DMS 273 treated with DMSO at 0.1 percent for 48 hours (cell line): Measurements from ENCODE around the gene AXIN2.

Experiments
- DNase-seq: peaks from one replicate; lab custom pipeline; 2025; lab: John Stamatoyannopoulos, UW

AXIN2 gene, protein sequence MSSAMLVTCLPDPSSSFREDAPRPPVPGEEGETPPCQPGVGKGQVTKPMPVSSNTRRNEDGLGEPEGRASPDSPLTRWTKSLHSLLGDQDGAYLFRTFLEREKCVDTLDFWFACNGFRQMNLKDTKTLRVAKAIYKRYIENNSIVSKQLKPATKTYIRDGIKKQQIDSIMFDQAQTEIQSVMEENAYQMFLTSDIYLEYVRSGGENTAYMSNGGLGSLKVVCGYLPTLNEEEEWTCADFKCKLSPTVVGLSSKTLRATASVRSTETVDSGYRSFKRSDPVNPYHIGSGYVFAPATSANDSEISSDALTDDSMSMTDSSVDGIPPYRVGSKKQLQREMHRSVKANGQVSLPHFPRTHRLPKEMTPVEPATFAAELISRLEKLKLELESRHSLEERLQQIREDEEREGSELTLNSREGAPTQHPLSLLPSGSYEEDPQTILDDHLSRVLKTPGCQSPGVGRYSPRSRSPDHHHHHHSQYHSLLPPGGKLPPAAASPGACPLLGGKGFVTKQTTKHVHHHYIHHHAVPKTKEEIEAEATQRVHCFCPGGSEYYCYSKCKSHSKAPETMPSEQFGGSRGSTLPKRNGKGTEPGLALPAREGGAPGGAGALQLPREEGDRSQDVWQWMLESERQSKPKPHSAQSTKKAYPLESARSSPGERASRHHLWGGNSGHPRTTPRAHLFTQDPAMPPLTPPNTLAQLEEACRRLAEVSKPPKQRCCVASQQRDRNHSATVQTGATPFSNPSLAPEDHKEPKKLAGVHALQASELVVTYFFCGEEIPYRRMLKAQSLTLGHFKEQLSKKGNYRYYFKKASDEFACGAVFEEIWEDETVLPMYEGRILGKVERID

DNA sequence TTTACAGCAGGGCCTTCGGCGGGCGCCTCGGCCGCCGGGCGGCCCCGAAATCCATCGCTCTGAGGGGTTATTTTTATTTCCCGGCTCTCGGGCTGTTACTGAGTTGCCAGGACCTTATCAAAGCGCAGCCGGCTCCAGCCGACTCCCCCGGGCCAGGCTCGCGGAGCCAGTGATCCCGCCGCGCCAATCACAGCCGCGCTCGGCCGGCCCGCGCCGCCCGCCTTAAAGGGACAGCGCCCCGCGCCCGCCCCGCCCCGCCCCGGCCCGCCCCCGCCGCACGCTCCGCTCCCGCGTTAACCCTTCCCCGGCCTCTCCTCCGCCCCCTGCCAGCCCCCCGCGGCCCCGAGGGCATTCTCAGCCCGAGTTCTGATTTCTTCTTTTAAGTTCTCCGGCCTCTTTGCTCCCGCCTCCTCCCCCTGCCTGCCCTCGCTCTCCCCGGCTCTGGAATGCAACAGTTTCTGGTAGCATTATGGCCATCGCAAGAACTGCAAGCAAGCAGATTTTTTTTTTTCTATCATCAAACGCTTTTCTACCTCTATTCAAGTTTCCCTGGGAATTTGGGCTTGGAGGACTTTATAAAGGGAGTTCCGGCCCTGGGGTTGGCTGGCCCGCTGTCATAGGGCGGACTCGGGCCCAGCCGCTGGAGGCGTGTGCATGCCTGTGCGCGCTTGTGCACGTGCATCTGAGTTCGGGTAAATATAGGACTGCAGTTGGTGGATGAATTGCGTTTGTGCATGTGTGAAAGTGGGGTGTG is at the start of gene AXIN2:
Gene AXIN2, minus strand, starts transcription at position 197 of the 754 bp plus-strand sequence. CDS start 3,028 bp downstream, outside the sequence.
- peak; percentile 77 for DNase-seq

DNA sequence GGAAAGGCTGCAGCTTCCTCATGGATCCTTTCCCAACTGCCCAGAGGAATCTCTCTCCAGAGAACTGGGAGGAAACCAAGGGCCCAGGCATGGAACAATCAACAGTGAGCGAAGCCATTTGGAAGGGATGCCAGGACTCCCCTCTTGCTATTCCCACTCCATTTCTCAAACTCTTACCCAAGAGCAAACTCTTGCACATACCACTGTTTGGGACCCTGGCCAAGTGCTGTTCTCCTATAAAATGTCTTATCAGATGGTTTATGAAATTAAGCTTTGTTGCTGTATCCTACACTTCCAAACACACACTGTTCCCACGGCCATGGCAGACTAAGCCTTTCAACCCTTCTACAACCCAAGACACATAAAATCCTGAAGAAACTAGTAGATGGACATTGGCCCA is 48.3 kb upstream of the AXIN2 start:
- DNase-seq = no peak

DNA sequence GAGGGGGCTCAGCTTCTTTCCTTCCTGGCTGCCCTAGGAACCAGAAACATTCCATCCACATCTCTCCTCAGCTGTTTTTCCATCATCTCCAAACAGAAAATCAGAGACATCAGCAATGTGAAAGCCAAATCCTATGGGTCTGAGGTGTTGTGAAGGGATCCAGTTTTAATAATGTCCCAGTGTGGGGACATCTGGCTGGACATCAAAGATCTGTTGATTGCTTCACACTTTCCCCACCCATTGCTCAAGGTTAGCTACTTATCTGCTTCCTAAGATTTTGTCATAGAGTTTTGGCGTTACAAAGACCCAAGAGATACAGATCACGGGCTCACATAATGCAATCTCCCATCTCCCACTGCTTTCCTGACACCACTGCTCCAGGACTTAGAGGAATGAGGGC is 47.8 kb upstream of the AXIN2 start:
- no peak for DNase-seq

DNA sequence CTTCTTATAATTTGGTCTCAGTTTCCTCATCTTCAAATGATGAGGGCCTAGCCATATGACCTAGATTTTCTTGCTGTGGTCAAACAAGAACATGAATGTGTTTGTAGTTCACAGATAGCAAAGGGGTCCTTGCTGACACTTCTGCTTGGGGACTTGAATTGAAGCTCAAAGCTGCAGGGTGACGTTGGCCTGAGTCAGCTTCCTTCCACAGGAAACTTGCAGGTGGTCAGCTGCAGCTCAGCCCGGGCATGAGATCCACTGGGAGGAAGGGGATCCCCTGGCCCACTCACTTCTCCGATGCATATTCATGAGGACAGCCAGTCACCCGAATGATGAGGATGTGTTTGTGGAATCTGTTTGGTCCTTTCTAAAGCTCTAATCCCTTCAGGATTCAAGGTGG is 42.6 kb upstream of the AXIN2 start:
- DNase-seq = no peak

DNA sequence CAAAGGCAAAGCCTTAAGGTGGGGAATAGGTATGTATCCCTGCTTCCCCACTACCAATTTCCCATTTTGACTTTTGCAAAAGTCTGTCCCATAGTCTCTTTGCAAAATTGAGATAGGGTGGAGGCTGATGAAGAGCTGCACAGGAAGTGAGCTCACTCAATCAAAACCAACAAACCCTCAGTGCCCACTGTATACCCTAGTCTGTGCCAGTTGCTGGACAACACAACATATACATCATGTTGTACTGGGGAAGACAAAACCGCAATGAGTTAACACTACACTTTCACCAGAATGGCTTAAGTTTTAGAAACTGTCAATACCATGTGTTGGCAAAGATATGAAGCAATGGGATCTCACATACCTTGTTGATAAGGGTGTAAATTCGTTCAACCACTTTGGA is 40.4 kb upstream of the AXIN2 start:
- DNase-seq = no peak

DNA sequence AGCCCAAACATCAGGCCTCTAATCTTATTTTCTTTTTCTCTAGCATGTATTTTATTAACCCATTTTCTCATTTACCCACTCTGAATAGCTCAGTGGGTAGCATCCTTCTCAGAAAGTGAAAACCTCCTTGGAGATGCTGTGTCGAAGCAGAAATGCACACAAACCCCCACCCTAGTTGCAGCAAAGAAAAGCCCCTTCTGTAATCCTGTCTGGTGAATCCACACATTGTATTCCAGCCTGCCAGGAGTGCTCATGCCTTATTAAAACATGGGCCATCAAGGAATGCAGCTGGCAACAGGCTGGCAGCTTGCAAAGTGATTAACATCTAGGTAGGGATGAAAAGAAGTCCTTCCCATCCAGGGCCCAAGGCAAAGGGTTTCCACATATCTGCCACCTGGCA is 39.7 kb upstream of the AXIN2 start:
- DNase-seq = no peak

DNA sequence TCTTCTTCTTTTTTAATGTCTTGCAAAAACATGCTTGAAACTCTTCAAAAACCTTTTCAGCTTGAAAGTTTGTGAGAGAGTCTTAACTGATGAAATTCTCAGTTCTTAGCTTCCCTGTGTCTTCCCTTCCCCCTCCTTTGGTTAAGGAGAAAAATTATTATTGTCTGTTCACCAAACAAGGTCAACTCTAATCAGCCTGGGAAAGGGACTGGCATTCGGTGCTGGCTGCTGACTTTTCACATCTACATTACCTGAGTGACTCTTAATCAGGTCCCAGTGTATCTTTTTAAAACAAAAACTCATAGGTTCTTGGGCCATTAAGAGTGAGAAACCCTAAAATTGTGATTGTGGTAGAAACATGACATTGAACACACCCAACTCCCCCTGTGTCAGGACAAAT is 39.1 kb upstream of the AXIN2 start:
- DNase-seq = no peak

DNA sequence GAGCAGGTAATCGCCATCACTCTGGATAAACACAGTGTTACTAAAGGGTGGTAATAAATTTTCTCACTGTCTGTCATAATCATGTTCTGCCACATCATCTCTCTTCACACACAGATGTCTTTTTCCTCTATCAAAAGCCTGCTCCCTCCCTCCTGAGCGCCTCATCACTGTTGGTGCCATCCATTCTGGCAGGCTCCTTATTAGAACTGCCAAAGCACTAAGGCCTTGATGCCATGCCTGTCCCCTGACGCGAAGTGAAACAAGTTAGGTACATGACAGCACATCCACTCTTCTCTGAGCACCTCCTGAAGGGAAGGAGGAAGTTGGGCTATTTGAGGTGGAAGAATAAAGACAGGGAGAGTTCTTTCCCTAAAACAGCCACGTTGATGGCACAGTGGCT is 38.2 kb upstream of the AXIN2 start:
- DNase-seq = no peak

DNA sequence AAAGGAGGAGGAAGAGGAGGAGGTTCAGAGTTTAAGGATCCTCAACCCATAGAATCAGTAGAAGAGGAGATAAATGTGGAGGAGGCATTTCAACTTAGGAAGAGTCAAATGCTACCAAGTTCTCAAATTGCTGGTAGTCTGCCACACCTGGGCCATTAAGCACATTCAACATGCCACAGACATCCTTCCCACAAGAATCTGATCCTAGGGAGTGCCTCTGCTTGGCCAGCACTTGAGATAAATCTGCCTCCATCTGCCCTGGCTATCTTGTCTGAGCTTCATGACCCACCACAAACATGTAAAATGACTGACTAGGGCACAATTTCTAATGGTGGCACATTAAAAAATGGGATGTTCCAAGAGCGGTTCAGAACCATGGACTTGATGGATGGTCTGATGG is 37.3 kb upstream of the AXIN2 start:
- DNase-seq = no peak

DNA sequence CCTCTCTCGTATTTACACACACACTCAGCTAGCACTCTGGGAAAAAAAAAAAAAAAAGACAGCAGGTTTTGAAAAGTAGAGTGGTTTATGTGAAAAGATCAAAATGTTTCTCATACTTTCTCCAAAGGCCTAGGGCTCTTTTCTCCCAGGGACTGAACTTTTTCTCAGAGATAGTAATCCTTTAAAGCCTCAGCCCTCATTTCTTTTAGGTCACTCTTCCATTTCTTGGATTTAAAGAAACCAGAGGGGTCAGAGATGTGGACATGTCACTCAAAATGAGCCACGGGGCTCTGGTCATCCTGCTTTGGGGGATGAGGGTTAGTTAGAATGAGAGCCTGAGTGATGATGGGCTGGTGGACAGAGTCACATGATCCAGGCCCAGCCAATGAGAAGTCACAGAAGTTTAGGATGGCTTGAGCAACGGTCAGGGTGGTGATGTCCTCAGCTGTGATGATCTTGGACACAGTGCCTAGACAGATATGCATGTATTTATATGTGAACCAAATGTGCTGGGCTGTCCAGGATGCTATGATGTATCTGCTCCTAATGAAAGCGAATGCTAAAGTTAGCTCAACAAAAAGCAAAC is 33.7 kb upstream of the AXIN2 start:
- DNase-seq = no peak

DNA sequence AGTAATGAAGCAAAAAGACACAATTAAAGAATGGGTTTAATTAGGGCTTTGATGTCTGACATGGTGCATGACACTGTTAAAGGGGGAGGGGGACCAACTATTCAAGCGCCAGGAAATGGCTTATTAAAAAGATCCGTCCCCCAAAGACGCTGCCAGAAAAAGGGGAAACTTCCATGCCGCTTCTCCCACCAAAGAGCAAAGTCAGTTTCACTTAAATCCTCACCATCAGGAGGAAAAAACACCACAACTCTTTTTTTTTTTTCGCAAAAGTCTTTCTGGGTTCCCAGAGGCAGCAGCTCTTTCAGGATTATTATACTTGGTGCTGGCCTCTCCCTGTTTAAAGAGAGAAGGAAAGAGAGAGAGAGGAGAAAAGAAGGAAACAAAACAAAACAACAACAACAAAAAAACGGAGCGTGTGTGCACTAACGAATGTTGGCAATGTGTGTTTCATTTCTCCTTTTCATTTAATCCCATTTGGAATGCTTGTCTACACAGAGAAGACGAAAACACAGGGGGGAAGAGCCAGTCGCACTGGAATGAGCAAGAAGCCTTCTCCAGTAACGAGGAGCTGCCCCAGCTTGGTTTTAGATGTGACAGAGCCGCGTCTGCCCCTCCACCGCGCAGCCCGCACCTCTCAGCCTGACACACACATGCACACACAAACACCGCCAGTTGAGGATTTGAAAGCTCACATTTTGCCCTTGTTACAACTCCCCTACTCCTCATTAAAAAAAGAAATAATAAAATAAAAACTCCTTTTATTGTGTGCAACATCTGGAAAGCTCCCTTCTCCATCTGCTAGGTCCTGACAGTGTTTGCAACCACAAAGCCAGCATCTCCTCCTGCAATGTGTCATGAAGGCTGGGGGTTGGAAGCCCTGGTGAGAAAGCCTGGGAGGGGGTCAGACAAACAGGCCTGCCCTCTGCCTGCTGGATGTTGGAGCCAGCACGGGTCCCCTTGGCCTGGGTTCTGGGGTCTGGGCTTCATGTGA is 32.7 kb upstream of the AXIN2 start:
- DNase-seq = peak; percentile 31

DNA sequence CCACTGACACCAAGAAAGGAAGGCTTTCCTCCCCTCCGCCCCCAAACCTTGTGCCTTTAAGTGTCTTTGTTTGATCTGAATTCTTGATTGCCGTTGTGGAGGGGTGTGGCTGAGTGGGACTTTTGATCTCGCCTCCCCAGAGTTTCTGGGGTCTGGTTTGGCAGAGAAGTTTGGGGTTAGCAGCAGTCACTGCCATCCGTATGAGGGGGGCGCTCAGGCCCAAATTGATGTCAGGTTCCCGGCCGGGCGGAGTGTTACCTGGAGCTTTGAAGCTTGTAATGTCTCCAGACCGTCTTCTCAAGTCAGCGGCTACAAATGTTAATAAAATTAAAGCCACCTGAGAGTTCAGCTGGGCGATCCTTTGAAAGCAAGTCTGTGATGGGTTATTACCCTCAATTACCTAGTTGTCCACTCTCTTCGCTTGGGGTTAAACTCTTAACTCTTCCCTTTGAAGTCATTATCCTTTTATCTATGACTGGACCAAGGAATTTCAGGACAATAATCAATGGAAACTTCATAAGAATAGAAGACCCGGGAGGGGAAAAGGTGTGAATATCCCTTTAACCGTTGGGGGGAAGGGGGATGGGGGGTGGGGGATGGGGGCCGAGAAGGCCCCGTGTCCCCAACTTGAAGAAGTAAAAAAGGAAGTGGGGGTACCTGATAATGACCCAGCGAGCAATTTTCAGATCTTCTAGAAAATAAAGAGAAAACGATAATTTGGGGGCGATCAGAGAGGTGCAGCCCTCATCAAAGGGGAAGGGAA is 31.8 kb upstream of the AXIN2 start:
- no peak for DNase-seq

DNA sequence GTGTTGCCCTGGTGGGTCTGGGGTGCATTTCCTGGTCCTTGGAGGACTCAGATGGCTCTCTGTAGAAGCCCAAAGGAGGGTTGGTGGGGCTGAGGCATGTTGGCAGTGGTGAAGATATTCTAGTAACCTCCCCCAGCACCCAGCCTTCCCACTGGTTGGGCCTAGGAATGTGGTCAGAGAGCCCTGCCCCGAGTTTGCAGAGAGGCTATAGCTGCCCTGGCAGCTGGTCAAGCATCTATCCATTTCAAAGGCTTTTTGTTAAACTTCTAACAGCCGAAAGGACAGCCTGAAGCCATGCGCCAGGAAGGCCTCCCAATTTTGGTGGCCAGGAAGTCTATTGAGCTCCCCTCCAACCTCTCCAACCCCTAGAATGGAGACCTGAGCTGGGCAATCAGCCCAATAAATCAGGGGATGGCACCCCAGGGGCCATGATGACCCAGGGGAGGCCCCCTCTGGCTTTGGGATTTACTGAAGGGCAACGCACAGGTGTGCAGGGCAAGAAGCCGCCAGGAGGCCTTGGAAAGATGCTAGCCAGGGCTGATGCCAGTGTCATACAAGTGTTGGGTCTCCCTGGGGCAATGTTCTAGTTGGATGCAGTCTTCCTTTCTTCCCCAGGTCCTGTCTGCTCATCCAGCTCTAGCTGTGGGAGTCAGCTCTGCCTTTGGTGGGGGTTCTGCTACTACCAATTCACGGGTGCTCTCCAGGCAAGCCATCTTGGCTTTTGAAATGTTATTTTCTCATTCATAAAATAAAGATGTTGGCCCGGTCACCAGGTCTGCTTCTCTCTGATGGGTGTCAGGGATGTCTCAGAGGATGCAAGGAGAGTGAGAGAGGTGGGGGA is 30.9 kb upstream of the AXIN2 start:
- DNase-seq = no peak

DNA sequence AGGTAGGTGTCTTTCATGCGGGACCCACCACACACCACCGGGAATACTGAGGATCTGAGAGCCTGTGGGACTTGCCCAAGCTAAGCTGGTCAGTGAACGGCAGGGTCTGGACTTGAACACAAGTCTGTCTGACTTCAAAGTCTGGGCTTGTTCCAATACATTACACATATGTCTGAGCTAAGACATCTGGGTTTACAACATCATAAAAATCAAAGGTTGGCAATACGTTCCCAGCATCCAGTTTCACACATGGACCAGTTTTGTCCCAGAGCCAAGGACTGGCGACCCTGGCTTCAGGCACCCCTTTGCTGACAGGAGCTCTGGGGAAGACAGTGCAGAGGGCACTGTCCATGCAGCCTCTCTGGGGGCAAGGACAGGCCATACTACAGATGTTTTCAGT is 27.9 kb upstream of the AXIN2 start:
- no peak for DNase-seq

DNA sequence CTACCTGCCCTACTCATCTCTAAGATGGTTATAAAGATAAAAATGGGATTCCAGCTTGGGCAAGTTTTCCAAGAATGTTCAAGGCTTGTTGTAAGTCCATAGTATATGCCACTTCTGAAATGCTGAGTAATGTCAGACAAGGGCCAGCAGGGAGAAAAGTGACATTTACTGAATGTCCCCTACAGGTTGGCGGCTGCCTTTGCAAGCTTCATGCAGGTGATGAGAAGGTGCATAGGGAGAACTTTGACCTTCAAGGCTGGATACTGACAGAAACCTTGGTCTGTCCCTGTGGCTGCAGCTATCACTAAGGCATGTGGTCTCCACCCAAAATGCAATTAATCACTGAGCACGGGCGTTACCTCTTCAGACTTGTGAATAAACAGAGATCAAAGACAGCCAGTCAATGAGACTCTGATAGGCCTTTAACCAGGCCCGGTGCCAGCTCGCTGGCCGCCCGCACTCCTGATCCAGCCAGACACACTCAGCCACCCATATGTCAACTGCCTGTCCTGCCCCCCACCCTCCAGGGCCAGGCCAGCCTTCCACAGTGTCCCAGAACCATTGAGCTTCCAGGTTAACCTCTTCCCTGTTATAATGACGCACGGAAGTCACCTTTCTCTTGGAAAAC is 26.8 kb upstream of the AXIN2 start:
- DNase-seq = no peak

DNA sequence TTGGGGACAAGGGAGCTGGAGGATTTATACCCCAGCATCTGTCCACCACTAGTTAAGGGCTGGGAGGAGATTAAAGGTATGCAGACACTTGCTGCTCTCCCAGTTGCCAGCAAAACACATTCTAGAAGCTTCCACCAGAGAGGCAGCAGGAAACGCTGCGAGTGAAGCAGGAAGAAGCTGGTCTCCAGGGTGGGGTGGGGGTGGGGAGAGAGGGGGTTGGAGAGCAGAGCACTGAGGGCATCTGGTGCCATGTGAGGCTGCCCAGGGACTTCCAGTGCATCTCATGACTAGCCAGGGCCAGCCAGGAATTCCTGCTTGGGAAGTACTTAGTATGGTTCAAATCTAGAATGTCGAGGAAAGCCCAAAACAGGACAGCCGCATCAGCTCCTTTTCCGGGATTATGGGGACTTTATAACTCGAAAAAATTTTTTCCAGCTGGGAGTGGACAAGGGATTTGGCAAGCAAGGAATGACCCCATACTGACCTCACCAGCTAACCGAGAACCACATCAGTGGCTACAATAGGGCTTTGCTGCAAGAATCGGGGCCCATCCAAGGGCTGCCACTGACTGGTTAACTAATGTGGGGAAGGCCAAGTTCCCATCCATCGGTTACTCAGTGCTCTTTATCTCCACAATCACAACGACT is 26.2 kb upstream of the AXIN2 start:
- no peak for DNase-seq

DNA sequence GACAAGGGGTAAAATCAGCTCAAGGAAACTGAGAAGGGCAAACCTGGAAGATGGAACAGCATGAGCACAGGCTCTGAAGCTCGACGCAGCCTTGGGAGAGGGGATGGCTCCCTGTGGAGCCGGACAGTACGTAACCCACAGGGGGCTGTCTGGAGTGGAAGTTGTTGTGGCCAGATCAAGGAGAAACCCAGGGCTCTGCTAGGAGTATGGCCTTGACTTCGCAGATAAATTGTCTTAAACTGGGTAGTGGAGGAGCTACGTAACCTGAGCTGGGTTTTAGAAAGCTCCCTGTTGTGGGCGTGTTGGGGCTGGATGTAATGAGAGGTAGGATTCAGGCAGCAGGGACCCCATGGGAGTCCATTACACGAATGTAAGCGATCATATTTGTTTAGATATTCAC is 25.5 kb upstream of the AXIN2 start:
- DNase-seq = no peak
